Measurements from ENCODE around the gene SLC11A1.
A peak's percentile ranks its signal among the peaks of the same experiment; 100 is the strongest.

The SLC11A1 gene

DNA sequence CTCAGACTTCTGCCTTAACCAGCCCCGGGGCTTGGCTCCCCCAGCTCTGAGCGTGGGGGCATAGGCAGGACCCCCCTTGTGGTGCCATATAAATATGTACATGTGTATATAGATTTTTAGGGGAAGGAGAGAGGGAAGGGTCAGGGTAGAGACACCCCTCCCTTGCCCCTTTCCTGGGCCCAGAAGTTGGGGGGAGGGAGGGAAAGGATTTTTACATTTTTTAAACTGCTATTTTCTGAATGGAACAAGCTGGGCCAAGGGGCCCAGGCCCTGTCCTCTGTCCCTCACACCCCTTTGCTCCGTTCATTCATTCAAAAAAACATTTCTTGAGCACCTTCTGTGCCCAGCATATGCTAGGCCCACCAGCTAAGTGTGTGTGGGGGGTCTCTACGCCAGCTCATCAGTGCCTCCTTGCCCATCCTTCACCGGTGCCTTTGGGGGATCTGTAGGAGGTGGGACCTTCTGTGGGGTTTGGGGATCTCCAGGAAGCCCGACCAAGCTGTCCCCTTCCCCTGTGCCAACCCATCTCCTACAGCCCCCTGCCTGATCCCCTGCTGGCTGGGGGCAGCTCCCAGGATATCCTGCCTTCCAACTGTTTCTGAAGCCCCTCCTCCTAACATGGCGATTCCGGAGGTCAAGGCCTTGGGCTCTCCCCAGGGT is 23.1 kb downstream of the SLC11A1 start:
- DNase-seq (ENCODE audit: low spot score): no peak

DNA sequence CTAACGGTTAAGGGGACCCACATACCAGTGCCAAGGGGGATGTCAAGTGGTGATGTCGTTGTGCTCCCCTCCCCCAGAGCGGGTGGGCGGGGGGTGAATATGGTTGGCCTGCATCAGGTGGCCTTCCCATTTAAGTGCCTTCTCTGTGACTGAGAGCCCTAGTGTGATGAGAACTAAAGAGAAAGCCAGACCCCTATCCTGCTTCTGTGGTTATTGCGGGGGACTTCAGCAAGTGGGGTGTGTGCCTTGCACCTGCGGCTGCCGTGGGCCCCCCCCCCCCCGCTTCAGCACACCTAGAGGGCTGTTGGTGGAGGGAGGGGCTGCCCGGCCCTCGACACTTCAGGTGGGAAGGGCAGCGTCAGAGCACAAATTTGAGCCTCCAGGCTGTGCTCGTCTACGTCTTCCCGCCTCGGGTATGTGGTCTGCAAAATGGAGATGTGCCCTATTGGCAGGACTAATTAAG is 23.7 kb downstream of the SLC11A1 start:
- DNase-seq (ENCODE audit: low spot score): no peak

DNA sequence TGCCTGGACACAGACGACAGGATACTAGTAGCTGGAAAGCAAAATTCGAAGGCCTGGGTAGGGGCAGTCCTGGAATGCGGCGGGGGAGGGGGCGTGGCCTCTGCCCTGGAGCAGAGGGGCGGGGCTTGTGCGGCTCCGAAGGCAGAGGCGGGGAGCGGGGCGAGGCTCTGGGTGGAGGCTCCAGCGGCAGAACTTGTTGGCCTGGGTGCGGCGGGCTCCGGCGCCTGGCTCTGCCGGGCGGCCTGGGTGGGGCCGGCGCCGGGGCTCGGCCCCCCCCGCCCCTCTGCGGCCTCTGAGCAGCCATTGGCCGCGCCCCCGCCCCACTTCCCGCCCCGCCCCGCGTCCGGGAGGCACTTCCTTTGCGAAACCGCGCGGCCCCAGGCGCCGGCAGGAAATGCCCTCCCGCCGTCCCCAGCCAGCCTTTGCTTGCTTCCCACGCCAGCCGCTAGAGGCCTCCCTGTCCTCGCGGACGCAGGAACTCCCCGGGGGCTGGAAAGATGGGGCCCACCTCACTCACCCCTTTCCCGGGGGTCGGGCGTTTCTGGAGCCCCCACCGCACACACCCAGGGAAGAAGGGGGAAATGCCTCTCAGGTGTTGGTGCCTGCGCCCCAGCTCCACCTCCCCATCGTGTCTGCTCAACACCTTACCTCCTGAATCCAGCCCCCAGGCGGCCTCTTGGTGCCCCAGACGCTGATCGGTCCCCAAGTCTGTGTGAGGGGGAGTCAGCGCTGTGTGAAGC is 24.3 kb downstream of the SLC11A1 start:
- DNase-seq (ENCODE audit: low spot score): peak; percentile 96

DNA sequence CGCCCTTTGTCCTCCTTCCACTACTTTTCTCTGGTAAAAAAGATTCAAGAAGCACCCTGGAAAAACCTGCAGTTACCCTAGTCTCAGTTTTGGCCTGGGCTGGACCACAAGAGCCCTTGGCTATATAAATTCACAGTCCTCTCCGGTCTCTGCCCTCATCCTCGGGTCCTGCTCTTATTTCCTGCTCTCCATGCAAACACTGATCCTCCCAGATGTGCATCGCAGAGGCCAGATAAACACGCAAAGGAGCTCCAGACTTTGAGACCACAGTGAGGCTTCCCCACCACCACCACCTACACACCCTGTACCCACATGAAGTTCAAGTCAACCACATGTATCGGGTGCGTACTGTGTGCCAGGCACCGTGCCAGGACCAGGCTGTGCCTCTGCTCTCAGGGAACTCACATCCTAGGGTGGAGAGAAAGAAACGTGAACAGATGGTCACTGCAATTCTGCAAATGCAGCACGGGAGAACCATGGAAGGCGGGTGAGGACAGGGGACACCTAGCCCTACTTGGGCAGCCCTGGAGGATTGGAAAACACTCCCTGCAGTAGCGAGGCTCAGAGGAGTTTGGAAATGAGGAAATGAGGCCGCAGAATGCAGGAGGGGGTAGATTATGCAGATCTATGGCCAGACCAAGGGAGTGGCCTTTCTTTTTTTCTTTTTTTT is 25.0 kb downstream of the SLC11A1 start:
- DNase-seq (ENCODE audit: low spot score): peak; percentile 77

DNA sequence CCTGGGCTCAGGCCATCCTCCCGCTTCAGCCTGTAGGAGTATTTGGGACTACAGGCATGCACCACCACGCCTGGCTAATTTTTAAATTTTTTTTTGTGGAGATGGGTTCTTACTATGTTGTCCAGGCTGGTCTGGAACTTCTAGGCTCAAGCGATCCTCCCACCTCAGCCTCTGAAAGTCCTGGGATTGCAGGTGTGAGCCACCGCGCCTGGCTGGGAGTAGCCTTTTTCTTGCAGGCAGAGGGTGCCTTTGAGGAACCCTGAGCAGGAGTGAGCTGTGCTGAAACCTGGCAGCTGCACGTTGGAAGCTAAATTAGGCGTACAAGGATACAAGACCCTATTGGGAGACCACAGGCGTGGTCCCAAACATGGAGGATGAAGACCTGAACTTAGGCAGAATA is 25.6 kb downstream of the SLC11A1 start:
- DNase-seq (ENCODE audit: low spot score): no peak

DNA sequence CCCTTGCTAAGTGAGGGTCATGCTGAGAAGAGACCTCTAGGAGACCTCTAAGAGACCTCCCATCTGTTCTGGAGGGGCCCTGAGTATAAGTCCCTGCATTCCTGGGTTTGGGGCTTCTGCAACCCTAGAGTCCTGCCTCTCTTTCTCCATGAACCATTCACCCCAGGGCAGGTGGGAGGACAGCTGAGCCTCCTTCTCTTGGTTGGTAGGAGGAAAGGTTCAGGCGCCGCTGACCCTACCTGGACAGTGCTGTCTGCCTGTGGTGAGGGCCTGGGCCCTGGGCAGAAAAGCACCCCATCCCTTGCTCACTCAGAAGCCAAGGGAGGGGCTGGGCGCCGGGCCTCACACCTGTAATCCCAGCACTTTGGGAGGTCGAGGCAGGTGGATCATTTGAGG is 36.2 kb downstream of the SLC11A1 start:
- DNase-seq (ENCODE audit: low spot score): no peak

DNA sequence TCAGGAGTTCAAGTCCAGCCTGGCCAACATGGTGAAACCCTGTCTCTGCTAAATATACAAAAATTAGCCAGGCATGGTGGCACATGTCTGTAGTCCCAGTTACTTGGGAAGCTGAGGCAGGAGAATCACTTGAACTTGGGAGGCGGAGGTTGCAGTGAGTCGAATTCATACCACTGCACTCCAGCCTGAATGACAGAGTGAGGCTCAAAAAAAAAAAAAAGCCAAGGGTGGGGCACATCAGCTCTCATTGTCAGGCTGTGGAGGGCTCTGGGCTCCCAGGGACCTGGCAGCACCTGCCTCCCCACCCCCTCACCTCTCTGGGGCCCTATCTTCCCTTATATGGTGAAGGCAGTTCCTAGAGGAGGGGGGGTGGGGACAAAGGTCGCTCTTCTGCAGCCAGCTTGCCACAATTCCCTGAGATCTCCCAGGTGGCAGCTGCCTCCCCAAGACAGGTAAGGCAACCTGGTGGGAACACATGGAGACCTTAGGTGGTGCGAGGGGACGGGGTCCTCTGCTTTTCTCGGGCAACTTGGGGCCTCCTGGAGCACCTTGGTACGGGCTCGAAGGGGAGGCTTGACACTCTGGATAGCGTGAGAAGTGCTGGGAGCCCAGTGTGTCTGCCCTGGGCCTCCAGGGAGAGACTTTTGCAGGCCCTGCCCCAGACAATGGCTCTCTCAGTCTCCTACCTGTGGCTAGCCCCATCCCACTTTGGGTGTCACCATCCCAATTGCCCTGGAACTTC is 36.8 kb downstream of the SLC11A1 start, which contains the start of gene VIL1:
VIL1 (plus strand) TSS at position 407 of the 742 bp plus-strand sequence. CDS start 4,656 bp downstream, outside the sequence.
- no peak for DNase-seq (ENCODE audit: low spot score)

DNA sequence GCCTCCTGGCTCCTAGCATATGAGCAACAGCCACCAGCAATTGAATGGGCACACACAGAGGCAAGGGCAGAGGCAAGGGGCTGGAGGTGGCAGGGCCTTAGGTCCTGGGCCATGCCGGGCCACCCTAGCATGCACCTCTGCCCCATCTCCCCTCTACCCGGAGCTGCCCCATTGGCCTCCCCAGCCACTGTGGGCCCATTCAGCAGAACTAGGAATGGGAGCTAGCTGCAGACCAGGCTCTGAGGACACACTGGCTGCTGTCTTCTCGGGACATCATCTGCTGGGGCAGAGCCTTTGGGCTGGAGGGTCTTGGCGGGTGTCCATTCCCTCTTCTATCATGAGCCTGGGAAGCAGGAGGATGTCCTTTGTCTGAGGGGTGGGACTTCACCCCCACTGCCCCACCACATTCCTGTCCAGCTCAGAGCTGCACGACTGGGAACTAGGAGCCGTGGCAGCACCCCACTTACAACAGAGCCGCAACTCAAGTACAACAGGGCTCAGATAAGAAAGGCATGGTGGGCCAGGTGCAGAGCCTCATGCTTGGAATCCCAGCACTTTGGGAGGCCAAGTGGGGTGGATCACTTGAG is 37.6 kb downstream of the SLC11A1 start:
- DNase-seq (ENCODE audit: low spot score): no peak

DNA sequence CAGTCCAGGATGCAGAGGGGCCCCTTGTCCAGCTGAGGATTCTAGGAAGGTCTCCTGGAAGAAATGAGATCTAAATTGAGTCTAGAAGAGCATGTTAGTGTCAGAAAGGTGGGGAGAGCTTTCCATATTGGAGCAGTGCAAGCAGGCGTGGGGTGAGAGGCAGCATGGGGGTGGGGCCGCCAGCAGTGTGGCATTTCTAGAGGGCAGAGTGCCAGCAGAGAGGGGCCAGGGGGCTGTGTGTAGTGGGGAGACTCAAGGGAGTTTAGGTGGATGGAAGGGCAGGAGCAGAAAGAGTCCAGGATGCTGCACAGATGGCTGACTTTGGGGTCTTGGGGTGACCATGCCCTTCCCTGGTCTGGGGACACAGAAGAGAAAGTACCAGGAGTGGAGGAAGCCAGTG is 39.0 kb downstream of the SLC11A1 start:
- no peak for DNase-seq (ENCODE audit: low spot score)

DNA sequence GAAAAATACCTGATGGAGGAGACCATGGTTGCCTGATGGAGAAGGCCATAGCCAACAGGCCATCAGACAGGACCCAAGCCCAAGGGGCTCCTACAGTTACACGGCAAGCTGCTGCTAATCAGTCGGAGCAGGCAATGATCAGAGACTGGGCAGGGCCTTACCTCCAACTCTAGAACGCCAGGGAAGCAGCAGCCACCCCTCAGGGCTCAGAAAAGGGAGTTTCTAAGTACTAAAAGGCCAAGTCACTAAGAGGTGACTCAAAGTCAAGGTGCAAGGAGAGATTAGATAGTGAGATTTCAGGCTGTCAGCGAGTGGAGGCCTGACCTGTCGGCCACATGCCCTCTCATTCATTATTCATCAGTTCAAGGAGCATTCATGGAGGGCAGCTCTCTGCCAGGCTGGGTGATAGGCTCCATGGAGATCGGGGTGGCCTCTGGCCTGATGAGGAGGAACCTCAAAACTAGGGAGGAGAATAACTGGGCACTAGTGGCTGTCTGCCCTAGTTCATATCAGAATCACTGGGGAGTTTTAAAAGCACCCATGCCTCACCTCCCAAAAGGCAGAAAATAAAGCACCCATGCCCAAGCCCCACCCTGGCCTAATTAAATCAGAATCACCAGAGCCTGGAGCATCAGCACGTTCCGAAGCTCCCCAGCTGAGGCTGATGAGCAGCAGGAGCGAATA is 40.5 kb downstream of the SLC11A1 start:
- DNase-seq (ENCODE audit: low spot score): no peak

DNA sequence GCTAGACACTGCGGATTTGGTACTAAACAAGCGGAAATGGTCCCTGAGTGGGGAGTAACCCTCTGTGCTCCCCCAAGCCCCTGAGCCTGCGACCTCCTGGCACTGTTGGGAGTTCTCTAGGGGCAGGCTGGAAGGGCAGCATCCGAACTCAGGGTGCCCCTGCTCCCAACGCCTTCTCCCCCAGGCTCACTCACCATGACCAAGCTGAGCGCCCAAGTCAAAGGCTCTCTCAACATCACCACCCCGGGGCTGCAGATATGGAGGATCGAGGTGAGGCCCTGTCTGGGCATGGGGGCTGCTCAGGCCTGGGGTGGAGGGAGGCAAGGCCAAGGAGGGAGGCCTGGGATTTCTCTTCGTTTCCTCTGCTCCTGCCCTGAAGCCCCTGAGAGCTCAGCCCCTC is 41.5 kb downstream of the SLC11A1 start:
- no peak for DNase-seq (ENCODE audit: low spot score)

DNA sequence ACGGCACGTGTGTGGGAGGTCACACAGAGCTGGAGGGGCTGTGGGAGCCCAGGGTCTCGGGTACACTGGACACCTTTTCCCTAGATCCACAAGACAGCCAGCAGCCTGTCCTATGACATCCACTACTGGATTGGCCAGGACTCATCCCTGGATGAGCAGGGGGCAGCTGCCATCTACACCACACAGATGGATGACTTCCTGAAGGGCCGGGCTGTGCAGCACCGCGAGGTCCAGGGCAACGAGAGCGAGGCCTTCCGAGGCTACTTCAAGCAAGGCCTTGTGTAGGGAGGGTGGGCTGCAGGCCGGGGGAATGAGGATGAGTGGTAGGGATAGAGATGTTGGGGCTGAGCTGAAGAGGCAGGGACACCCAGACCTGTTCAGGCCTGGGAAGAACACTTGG is 43.5 kb downstream of the SLC11A1 start:
- DNase-seq (ENCODE audit: low spot score): no peak

DNA sequence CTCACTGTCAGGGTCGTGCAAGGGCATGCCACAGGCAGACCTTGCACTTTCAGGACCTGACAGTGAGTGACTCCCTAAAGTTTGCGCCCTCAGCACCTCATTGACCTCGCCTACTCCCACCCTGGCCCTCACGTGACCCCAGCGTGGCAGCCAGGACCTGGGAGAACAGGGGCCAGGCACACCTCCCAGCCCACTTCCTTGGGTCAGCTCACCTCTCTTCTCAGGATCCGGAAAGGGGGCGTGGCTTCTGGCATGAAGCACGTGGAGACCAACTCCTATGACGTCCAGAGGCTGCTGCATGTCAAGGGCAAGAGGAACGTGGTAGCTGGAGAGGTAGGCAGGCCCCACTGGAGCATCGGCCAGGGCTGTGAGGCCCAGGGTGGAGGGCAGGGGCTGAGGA is 45.7 kb downstream of the SLC11A1 start:
- DNase-seq (ENCODE audit: low spot score): no peak

DNA sequence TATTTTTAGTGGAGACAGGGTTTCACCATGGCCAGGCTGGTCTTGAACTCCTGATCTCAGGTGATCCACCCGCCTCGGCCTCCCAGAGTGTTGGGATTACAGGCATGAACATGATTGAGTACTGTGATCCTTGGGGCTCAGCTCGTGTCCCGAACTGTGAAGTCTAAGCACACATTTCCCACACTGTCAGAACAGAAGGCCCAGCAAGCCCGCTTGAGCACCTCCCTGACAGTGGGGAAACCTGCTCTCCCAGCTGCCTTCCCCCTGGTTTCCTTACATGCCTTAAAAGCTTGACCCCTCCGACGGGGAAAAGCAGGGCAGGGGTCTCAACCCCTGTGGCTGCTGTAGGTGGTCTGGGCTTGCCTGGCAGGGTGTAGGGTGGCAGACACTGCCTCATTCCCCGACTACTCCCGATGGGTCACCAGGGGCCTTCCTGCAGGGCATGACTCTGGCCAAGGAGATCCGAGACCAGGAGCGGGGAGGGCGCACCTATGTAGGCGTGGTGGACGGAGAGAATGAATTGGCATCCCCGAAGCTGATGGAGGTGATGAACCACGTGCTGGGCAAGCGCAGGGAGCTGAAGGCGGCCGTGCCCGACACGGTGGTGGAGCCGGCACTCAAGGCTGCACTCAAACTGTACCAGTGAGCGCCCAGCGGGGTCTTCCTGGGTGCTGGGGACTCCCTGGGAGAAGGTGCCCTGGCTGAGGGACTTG is 46.9 kb downstream of the SLC11A1 start:
- no peak for DNase-seq (ENCODE audit: low spot score)

DNA sequence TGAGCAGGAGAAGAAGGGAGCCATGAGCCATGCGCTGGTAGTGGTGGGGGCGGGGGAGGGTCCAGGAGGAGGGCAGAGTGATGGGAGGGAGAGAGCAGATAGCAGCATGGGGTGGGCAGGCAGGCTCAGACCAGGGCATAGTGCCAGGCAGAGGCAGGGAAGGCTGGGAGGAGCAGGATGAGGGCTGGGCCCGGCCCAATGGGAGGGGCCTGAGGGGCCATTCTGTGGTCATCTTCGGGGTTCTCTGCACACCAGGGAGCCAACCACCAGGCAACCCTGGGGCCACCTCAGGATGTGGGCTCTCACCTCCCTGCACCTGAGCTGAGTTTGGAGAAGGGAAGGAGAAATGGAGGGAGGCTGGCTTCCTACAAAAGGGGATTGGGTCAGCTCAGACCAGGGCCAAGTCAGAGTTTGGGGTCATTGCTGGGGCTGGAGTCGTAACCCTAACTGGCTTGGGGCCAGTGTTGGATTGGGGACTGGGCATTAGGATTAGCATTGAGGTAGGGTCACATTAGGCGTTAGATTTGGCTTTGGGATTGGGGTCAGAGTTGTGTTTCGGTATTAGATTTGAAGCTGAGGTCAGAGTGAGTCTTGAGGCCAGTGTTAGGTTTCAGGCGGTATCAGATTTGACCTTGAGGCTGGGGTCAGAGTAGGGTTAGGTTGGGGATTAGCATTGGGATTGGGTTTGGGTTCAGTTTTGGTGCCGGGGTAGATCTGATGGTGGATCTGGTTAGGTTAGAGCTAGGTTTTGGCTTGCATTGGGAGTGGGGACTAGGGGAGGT is 48.0 kb downstream of the SLC11A1 start:
- DNase-seq (ENCODE audit: low spot score): no peak

DNA sequence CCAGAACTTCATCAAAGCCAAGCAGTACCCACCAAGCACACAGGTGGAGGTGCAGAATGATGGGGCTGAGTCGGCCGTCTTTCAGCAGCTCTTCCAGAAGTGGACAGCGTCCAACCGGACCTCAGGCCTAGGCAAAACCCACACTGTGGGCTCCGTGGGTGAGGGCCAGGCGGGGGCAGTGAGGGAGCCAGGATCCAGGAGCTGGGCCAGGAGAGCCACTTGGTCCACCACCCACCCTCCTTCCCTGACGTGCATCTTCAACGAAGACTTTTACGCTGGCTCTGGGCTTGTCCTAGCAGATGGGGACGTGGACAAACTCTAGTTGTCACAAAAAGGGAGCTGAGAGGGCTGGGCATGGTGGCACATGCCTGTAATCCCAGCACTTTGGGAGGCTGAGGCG is 48.6 kb downstream of the SLC11A1 start:
- DNase-seq (ENCODE audit: low spot score): no peak

DNA sequence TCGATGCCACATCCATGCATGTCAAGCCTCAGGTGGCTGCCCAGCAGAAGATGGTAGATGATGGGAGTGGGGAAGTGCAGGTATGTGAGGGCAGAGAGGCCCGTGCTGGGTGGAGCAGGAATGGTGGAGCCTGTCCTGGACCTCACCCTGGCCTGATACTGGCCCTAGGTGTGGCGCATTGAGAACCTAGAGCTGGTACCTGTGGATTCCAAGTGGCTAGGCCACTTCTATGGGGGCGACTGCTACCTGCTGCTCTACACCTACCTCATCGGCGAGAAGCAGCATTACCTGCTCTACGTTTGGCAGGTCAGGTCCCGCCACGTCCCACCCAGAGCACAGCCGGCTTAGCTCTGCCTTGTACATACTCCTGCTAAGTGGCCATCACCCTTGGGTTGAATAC is 49.8 kb downstream of the SLC11A1 start:
- no peak for DNase-seq (ENCODE audit: low spot score)

DNA sequence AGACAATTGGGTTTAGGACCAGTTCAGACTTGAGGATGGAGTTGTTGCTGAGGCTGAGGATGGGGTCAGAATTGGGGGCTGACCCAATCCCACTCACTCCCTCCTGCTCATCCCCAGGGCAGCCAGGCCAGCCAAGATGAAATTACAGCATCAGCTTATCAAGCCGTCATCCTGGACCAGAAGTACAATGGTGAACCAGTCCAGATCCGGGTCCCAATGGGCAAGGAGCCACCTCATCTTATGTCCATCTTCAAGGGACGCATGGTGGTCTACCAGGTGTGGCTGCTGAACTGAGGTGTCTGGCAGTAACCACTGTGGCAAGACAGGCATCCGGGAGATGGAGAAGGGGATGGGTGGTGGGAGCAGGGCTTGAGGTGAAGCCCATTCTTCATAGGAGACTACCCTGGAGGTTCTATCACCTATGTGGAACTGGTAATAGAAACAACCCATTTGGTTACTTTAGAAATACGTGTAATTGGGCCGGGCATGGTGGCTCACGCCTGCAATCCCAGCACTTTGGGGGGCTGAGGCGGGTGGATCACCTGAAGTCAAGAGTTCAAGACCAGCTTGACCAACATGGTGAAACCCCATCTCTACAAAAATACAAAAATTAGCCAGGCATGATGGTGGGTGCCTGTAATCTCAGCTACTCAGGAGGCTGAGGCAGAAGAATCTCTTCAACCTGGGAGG is 50.7 kb downstream of the SLC11A1 start:
- no peak for DNase-seq (ENCODE audit: low spot score)

DNA sequence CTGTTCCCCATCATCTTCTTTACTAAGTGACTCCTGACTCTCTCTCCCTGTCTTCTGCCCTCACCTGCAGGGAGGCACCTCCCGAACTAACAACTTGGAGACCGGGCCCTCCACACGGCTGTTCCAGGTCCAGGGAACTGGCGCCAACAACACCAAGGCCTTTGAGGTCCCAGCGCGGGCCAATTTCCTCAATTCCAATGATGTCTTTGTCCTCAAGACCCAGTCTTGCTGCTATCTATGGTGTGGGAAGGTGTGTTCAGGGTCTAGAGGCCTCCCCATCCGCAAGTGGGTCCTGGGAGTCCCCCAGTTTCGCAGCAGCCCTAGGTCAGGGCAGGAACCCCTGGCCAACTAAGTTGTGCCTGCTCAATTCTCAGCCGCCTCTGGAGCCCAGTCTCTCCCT is 52.4 kb downstream of the SLC11A1 start:
- no peak for DNase-seq (ENCODE audit: low spot score)

Measured in Ammon's horn (tissue), 1 donor.